CD1c-positive myeloid dendritic cell (primary cell): Measurements from ENCODE around the gene XBP1.
A peak's percentile ranks its signal among the peaks of the same experiment; 100 is the strongest.
"Not testable (repeated sequence)": the region's sequence is repeated elsewhere in the genome, so short reads cannot be mapped to it uniquely, and the experiment has no call there.

Source experiments
- DNase-seq: peaks from one replicate; pipeline ENCODE4 v3.0.0-alpha.2; 2016; ENCODE audit errors: extremely low spot score

Gene XBP1

GRCh38 chr22:28800308-28801041 lies at the start of gene XBP1:
Gene XBP1 (minus strand): TSS chr22:28800569.
- DNase-seq: peak; percentile 98

- DNase-seq: no peak
Measured at GRCh38 chr22:28846994-28847393, 46.6 kb upstream of the XBP1 start.

DNA sequence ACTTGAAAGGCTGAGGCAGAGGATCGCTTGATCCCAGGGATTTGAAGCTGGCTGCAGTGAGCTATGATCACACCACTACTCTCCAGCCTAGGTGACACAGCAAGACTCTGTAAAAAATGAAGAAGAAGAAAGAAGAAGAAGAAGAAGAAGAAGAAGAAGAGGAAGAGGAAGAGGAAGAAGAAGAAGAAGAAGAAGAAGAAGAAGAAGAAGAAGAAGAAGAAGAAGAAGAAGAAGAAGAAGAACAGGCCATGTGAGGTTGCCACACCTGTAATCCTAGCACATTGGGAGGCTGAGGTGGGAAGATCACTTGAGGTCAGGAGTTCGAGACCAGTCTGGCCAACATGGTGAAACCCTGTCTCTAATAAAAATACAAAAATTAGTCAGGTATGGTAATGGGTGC lies 43.9 kb upstream of the XBP1 start:
- DNase-seq: not testable (repeated sequence)

DNA sequence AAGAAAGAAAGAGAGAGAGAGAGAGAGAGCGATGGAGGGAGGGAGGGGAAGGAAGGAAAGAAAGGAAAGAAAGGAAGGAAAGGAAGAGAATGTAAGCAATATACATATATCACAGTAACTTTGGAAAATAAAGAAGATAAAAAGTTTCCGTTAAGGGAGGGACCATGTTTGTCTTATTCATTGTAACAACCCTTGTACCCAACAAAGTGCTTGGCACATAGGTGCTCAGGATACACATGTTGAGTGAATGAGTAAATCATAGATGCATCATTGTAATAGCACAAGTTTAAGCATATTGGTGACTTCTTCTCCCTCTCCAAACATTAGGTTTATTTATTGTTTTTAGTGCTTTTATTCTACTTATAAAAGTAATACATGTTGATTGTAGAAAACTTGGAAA lies 43.3 kb upstream of the XBP1 start:
- no peak for DNase-seq

GRCh38 chr22:28841111-28841510 lies 40.7 kb upstream of the XBP1 start:
- DNase-seq: no peak

DNA sequence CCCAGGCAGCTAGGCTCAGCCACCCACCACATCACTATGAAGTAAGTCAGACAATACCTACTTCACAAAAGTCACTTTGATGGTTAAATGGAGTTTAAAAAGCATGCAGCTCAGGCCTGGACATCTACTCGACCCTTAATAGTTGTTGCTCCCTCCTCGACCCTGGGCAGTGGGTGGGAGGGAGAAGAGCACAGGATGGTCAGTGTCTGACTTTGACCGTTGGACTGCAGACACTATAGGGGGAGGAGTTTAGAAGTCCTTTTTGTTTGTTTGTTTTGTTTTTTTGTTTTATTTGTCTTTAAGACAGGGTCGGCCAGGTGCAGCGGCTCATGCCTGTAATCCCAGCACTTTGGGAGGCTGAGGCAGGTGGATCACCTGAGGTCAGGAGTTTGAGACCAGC lies 38.6 kb upstream of the XBP1 start:
- no peak for DNase-seq

GRCh38 chr22:28837640-28838039 lies 37.3 kb upstream of the XBP1 start:
- no peak for DNase-seq

- no peak for DNase-seq
Measured at GRCh38 chr22:28835630-28836189, 35.3 kb upstream of the XBP1 start.

DNA sequence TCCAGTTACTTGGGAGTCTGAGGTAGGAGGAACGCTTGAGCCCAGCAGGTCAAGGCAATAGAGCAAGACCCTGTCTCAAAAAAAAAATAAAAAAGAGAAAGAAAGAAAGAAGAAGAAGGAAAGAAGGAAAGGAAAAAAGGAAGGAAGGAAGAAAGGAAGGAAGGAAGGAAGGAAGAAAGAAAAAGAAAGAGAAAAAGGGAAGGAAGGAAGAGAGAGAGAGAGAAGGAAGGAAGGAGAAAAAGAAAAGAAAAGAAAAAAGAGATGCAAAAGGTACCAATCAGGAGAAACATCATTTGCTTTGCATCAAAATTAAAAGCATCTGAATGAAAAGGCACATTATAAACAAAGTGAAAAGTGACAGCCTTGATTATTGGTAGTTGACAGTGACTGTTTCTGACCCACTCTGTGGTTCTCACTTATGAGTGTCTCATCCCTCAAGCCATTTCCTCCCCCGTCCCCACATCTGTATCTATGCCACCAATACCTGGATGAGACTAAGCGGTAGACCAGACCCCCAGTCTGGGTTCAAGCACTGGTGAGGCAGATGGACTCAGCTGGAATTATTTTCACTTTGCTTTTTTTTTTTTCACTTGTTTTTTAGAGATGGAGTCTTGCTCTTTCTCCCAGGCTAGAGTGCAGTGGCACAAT lies 33.0 kb upstream of the XBP1 start:
- no peak for DNase-seq

GRCh38 chr22:28832731-28833130 lies 32.4 kb upstream of the XBP1 start:
- no peak for DNase-seq

- no peak for DNase-seq
Measured at GRCh38 chr22:28831140-28832072, 31.0 kb upstream of the XBP1 start.

DNA sequence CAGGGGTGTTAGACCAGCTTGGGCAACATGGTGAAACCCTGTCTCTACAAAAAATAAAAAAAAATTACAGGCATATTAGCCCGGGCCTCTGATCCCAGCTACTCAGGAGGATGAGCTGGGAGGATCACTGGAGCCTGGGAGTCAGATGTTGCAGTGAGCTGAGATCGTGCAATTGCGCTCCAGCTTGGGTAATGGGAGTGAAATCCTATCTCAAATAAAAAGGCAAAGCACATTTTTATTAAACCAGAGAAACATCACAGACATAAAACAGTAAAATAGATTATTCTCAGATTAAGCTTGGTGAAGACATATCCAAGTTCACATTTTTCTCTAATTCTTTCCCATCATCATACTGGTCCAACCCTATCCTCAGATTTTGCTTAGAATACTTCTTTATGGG lies 30.1 kb upstream of the XBP1 start:
- no peak for DNase-seq

DNA sequence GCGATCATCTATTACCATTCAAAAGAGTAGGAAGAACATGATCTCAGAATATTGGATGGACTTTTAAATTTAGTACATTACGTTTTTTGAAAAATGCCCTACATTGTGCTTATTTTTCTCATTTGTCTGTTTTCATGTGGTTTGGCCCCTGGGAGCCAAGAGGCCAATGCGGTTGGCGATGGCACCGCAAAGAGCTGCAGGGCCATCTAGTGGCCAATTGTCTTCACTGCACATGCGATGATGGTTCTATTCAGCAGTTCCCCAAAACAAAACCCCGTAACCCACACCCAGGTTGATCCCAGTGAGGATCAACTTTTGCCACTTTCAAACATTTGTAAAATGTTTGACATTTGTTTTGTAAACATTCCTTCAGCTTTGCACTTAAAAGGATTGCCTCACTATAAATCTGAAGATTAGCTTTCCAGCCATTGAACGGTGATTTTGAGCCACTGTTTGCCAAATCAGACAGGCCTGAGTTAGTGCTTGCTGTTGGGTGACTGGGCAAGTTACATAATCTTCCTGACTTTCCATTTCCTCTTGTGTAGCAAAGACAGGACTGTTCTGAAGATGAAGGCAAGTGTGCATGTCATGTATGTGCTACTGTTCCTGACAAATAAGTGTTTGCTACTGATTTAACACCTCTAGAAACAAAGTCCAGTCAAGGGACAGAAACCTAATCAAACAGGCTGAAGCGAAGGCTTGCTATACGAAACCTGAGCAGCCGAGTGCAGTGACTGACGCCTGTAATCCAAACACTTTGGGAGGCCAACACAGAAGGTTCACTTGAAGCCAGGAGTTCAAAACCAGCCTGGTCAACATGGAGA lies 29.2 kb upstream of the XBP1 start:
- DNase-seq: peak; percentile 88

DNA sequence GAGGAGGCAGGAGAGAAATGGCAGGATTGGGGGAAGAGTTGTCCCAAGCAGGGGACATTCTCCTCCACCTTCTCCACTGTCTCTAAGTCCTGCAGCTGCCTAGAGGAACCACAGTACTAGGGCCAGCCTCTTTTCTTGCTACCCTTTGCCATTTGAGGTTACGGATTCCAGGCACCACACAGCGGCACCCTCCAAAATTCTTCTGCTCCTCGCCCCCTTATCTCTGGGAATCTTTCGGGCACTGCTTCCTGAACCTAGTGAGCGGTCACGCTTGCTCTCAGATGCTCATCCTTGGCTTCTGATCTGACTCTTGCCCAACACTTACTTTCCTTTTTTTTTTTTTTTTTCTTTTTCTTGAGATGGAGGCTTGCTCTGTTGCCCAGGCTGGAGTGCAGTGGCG lies 26.6 kb upstream of the XBP1 start:
- DNase-seq: no peak

DNA sequence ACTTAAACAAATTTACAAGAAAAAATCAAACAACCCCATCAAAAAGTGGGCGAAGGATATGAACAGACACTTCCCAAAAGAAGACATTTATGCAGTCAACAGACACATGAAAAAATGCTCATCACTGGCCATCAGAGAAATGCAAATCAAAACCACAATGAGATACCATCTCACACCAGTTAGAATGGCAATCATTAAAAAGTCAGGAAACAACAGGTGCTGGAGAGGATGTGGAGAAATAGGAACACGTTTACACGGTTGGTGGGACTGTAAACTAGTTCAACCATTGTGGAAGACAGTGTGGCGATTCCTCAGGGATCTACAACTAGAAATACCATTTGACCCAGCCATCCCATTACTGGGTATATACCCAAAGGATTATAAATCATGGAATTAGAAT lies 26.1 kb upstream of the XBP1 start:
- not testable (repeated sequence) for DNase-seq

- not testable (repeated sequence) for DNase-seq
Measured at GRCh38 chr22:28824455-28824854, 24.1 kb upstream of the XBP1 start.

DNA sequence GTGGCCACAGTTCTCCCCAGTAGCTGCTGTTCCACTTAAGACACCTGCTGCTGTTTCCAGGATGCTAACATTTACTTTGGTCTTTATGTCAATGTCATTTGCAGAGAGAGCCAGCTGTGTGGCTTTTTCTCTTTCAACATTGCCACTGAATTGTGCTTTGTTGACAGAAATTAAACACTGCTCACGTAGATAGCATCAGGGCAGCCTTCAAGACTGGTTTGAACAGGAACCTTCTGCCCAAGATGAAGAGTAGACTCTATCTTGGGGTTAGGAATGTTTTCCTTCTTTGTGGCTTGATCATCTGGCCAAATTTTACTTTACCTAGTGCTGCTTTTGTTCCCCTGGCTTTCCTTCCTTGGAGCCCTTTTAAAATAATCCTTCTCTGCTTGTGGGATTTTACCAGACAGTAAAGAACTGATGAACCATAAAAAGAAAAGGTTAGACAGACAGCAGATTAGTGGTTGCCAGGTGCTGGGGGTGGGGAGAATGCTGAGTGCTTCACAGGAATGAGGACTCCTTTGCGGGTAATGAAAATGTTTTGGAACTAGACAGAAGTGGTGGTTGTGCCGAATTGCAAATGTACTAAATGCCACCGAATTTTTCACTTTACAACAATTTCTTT lies 22.7 kb upstream of the XBP1 start:
- DNase-seq: no peak

GRCh38 chr22:28821452-28821851 lies 21.1 kb upstream of the XBP1 start:
- DNase-seq: no peak

DNA sequence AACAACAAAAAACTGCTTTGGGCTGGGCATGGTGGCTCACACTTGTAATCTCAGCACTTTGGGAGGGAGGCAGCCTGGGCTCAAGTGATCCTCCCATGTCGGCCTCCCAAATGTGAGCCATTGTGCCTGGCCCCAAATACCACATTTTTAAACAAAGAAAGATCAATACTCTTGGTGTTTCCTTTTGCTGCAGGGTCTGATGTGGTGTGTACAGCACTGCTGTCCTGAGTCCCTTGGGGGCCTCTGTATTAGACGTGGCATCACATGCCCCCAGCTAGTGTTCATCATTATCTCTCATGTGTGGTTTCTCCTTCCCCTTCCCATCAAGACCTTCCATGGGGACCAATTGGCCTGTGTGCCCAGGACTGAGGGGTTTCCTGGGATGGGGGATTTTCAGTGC lies 20.5 kb upstream of the XBP1 start:
- DNase-seq: no peak

DNA sequence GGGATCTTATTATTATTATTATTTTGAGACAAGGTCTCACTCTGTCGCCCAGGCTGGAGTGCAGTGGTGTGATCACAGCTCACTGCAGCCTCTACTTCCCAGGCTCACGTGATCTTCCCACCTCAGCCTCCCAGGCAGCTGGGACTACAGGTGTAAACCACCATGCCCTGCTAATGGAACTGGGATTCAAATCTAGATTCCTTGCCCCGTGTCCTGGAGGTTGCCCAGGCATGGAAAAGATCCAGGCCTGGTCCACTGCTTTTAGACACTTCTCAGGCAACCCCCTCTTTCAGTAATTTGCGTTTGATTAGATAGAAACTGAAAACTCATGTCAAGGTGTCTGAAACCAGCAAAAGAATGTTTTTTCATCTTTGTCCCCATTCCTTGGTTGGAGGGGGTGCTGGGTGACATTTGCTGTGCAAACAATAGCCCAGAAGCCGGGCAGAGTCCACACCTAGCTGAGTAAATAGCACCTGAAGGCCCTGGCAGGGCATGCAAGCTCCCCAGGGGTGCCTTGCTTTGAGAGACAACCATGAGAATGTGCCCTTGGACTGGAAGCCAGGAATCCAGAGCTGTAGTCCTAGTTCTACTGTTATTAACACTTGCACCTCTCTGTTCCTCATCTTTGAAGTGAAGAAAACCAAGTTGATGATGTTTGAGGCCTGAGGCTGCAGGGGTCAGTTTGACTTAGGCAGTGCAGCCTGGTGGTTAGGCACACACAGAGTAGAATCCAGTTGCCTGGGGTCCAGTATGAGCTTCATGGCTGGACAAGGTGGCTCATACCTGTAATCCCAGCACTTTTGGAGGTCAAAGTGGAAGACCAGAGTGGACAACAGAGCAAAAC lies 19.1 kb upstream of the XBP1 start:
- DNase-seq: no peak
